ENCODE data around the gene SOX18.

Gene SOX18

GRCh38 chr20:64039293-64040160, 9.9 kb downstream of the SOX18 start:
- no peak for TF ChIP-seq CTCF (IDR thresholded peaks at IDR 0.05; ENCODE audit: insufficient read depth, low read depth, low read length, missing control alignments)
- DNase-seq (ENCODE audit: low read depth): no peak
- peak overlapping the region; percentile 70 for H3K4me3 ChIP-seq (ENCODE audit: low read depth, low read length)

GRCh38 chr20:64038565-64039292, 10.7 kb downstream of the SOX18 start:
- peak; percentile 90 for DNase-seq (ENCODE audit: low read depth)
- H3K4me3 ChIP-seq (ENCODE audit: low read depth, low read length): peak overlapping the region; percentile 70
- peak; percentile 85 for TF ChIP-seq CTCF (IDR thresholded peaks at IDR 0.05; ENCODE audit: insufficient read depth, low read depth, low read length, missing control alignments)

GRCh38 chr20:64038224-64038564, 11.2 kb downstream of the SOX18 start:
- H3K4me3 ChIP-seq (ENCODE audit: low read depth, low read length): peak overlapping the region; percentile 70
- DNase-seq (ENCODE audit: low read depth): peak; percentile 77
- TF ChIP-seq CTCF (IDR thresholded peaks at IDR 0.05; ENCODE audit: insufficient read depth, low read depth, low read length, missing control alignments): no peak

- peak; percentile 80 for DNase-seq (ENCODE audit: low read depth)
- peak overlapping the region; percentile 70 for H3K4me3 ChIP-seq (ENCODE audit: low read depth, low read length)
- no peak for TF ChIP-seq CTCF (IDR thresholded peaks at IDR 0.05; ENCODE audit: insufficient read depth, low read depth, low read length, missing control alignments)
Observed at GRCh38 chr20:64037498-64038213, 11.8 kb downstream of the SOX18 start.

DNA sequence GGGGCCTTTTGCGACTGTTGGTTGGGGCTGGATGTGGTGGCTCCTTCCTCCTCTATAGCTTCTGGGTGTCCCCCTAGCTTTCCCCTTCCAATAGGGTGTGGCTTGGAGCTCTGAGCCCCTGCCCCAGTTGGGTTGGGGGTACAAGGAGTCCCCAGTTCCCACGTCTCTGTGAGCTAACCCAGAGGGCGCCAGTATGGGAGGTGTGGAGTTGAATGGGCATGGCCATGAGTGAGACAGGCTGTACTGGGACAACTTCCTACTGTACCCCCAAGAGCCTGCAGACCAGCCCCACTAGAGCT, 12.3 kb downstream of the SOX18 start:
- no peak for TF ChIP-seq CTCF (IDR thresholded peaks at IDR 0.05; ENCODE audit: insufficient read depth, low read depth, low read length, missing control alignments)
- peak overlapping the region; percentile 70 for H3K4me3 ChIP-seq (ENCODE audit: low read depth, low read length)
- DNase-seq (ENCODE audit: low read depth): no peak

DNA sequence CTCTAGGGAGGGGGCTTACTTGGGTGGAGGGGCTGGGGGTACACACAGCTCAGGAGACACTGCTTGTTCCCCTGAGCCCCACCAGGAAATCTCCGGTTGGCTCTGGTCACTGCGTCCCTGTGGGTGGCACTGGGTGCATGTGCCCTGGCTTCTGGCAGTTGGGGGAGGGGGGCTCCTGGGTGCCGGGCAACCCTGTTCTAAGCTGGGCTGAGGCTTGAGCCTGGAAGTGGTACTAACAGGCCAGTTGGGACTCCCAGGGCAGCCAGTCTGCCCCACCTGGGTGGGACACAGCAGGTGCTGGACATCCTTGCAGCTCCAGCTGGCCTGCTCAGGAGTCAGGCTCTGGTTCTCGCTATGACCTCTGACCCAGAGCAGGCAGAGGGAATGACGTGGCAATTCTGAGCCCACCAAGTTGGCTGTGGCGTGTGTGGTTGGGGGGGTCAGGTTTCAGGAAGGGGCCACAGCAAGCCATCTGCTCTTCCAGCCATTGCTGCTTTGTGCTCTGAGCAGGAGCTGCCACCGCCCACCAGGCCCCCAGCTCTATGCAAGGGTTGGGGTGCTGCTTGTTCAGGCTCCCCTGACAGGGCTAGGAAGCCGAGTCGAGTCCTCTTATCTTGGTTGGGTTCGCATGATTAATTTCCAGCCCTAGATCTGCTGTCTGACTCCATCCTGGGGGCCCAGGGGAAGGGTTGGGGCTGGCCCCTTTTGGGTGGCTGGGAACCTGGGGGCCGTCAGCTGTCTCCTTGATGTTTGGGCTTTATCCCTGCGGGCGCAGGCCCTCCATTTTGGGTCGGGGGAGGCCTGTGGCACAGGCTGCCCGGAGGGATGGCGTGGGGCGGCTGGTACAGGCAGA, 12.9 kb downstream of the SOX18 start:
- TF ChIP-seq CTCF (IDR thresholded peaks at IDR 0.05; ENCODE audit: insufficient read depth, low read depth, low read length, missing control alignments): no peak
- peak; percentile 56 for DNase-seq (ENCODE audit: low read depth)
- H3K4me3 ChIP-seq (ENCODE audit: low read depth, low read length): peak overlapping the region; percentile 70
